ENCODE measurements around the gene DHX57.

DHX57 gene, protein sequence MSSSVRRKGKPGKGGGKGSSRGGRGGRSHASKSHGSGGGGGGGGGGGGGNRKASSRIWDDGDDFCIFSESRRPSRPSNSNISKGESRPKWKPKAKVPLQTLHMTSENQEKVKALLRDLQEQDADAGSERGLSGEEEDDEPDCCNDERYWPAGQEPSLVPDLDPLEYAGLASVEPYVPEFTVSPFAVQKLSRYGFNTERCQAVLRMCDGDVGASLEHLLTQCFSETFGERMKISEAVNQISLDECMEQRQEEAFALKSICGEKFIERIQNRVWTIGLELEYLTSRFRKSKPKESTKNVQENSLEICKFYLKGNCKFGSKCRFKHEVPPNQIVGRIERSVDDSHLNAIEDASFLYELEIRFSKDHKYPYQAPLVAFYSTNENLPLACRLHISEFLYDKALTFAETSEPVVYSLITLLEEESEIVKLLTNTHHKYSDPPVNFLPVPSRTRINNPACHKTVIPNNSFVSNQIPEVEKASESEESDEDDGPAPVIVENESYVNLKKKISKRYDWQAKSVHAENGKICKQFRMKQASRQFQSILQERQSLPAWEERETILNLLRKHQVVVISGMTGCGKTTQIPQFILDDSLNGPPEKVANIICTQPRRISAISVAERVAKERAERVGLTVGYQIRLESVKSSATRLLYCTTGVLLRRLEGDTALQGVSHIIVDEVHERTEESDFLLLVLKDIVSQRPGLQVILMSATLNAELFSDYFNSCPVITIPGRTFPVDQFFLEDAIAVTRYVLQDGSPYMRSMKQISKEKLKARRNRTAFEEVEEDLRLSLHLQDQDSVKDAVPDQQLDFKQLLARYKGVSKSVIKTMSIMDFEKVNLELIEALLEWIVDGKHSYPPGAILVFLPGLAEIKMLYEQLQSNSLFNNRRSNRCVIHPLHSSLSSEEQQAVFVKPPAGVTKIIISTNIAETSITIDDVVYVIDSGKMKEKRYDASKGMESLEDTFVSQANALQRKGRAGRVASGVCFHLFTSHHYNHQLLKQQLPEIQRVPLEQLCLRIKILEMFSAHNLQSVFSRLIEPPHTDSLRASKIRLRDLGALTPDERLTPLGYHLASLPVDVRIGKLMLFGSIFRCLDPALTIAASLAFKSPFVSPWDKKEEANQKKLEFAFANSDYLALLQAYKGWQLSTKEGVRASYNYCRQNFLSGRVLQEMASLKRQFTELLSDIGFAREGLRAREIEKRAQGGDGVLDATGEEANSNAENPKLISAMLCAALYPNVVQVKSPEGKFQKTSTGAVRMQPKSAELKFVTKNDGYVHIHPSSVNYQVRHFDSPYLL (N-terminal part only)

DNA sequence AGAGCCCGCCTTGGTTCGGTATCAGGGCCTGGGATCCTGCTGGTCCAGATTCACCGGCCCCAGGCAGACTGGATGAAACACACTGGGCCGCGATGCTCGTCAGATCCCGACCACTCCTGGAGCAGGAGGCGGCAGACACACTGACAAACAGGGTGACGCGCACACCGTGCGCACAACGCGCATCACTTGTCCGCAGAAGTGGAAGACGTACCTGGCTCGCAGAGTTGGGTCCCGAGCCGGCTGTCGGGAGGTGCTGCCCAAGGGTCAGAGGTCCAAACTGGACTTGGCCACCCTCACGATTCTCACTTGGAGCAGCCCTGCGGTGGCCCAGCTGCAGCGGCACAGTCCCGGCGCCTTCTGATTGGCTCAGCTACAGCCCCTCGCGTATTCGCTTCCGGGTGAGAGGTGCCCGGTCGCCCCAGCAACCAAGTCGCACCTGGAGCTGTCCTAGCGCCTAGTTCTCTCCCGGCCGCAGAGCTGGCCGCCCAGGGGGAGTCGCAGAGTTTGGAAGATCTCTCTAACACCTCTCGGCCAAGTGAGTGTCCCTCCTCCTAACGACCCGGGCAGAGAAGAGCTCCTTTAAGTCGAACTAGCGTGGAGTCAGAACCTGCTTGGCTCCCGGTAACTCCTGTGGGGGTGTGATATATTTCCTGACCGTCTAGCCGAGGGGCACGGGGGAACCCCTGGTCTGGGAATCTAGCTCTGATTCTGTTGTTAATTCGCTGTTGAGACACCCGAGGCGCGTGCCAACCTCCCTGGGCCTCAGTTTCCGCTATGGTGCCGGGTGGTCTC lies at the start of gene DHX57, which contains the start of gene MORN2:
TSS of gene DHX57 (minus strand) at position 359 of the 792 bp plus-strand sequence. CDS start 7,529 bp downstream, outside the sequence.
TSS of gene MORN2 (plus strand) at position 401 of the 792 bp plus-strand sequence.
- peak; percentile 82 for DNase-seq

DNA sequence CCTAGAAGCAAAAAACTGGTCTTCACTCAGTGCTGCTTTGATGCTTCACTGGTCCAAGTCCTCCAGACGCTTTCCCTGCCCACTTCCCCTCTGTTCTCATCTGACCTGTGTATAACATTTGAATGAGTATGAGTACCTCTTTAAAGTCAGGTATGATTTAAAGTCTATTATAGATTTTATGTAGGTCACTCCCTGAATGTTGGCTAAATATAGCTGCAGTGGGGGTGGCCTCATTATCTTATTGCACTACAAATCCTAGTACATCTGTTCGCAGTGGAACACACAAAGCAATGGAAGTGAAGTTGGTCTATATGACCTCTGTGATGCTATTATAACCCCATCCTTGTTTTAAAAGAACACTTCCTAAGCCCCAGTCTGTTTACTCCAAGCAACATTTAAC lies 47.2 kb upstream of the DHX57 start:
- DNase-seq: no peak

DNA sequence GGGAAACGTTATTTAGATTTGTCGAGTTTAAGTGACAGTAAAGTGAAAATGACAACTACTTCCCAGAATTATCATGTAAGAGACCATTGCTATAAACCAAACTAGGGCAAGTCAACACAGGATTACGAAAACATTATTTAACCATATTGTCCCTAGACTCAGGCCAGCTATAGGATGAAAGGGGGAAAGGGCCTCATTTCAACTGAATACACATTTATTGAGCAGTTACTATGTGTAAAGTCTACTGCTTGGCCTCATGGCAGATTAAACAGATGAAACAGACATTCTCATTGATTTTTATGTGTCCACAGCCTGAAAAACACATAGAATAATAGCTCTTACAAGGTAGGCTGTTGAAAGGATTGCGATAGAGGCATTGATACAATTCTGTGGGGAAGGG lies 46.7 kb upstream of the DHX57 start:
- no peak for DNase-seq

DNA sequence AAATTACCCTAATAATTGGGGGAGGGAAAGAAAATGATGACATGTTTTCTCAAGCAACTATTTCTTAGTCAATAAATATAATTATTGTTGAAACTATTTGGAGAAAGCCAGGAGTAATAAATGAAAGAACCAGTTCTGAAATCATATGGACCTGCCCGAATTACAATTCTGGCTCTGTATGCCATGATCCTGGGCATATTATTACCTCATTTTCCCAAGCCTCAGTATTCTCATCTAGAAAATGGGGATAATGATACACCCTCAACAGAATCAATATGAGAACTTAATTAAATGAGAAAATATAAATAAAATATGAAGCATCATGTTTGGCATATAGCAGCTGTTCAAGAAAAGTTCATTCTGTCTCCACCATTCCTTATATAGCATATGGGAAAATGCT lies 36.9 kb upstream of the DHX57 start:
- DNase-seq: no peak

DNA sequence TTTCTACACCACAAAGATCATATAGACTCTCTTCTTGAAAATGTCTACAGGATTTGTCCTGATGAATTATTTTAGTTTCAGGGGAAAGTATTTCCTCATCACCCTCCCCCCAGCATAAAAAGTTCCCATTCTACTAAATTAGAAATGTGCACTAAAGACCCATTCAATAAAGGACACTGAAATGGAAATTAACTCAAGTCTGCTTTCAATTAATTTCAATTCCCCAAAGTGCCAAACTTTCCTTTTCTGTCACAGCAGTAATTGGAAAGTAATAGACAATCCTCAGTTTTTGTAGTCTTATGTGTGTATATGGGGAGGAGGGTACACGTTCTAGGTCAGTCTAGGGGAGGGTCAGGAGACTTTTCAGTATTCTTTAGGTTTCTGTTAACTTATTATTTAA lies 35.5 kb upstream of the DHX57 start:
- no peak for DNase-seq

DNA sequence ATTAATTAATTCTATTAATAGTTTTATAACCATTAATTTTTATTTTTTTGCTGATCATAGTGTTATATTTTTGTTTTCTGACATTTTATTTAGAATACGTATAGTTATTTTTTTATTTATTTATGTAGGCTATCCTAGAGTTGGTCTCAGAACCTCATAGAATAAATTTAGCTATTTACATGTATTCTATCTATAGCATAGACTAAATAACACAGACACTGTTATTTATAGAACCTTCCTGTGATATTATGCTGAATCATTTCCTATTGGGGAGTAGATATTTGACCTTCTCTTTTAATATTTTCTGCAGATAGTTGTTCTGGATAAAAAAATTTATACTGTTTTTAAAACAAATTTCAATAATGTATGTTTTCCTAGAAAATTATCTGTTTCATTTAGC lies 34.1 kb upstream of the DHX57 start:
- no peak for DNase-seq

DNA sequence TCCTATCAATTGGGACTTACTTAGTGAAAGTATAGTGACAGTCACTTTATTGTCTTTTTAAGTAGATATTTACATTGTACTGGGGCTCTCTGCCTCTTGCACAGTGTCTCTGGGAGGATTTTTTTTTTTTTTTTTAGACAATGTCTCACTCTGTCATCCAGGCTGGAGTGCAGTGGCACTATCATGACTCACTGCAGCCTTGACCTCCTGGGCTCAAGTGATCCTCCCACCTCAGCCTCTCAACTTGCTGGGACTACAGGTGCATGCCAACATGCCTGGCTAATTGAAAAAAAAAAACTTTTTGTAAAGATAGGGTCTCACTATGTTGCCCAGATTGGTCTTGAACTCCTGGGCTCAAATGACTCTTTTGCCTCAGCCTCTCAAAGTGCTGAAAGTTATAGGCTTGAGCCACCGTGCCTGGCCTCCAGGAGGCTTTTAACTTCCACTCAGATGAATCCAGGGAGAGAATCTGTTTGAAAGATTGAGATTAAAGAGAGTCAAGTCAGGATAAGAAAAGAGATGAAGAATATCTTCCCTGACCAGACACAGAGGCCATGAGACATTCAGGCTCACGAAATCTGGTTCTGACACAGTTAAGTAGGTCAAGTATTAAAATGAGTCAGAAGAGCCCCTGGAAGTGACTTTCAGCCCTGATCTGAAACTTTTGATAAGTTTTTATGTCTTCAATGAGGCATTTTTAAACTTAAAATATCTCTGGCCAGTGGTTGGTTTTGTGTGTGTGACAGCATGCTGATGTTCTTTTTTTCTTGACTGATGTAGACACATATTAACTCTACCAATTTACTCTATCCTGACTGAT lies 32.2 kb upstream of the DHX57 start:
- DNase-seq: no peak

DNA sequence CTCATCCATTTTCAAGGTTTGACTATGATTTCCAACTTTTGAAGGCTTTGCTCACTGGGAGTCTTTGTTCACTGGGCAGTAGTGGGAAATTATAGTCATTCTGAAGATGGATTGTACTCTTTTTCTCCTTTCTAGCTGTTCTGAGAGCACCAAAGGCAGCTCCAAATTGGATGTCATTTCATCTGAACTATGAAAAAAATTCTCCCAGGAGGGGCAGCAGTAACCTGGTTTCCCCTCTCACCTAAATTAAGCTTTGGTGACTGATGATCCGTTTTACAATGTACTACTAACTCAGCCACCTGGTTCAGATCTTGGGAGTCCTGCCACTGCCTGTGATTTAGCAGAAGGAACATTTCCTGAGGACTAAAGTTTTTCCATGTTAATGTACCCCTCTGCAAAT lies 31.5 kb upstream of the DHX57 start:
- DNase-seq: no peak

DNA sequence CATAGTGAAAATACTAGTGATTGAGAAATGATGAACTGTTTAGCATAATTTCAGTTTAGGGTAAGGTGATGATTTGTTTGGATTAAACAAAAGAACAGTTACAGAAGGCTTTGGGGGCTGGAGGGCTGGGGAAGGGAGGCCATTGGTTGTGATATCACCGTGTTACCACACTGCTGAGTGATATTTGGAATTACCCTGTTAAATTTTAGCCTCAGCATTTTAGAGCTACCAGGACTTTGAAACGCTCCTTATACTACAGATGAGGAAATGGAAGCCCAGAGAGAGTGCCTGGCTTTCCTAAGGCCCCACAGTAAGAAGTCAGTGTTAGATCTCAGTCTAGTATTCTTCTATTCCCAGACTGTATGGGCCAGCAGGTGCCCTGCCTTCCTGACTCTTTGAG lies 29.5 kb upstream of the DHX57 start:
- DNase-seq: no peak

DNA sequence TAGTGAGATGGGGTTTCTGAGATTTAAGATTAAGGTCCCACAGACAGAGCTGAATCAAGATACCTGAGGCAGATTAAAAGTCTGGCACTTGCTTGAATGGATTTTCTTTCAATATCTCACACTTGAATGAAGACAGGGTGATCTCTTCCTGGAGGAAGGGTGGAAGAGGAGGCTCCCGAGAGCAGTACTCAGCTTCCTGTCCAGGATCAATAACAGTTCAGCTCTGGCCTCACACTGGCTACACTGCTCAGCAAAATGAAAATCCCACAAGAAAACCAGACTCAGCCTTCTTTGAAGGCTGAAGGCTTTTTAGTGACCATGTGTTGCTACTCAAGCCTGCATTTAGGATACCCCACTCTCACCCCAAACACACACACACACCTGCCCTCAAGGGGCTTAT lies 25.0 kb upstream of the DHX57 start:
- DNase-seq: no peak

DNA sequence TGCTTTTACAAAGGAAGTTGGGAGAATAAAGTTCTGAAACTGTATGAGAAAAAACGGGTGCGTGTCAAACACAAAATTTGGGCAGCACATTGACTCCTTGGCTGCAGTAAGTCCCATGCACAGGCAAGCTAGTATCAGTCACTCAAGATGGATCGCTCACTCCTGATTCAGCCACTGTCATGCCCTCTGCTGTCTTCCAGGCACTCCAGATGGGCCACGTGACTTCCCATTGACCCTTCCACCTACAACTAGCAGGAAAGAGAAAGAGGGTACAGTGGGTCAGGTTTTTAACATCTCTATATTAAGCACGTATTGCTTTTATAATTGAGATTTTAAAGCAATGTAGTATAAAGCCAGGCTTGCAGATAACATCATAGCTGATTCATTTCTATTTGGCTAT lies 22.5 kb upstream of the DHX57 start:
- DNase-seq: no peak

DNA sequence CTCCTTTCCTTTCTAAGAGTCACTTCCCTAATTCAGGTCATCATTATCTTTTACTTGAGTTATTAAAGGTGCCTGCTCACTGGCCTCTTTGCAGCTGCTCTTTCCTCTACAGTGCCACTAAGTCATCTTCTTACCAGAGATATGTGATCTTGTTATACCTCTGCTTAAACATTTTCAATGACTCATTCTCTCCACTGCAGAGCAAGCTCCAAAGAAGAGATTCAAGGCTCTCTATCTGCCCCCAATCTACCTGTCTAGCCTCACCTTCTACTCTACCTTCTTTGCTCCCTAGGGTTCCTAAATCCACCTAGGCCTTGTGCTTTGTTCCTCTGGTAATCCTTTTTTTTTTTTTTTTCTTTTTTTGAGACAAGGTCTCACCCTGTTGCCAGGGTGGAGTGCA lies 17.1 kb upstream of the DHX57 start:
- DNase-seq: no peak

DNA sequence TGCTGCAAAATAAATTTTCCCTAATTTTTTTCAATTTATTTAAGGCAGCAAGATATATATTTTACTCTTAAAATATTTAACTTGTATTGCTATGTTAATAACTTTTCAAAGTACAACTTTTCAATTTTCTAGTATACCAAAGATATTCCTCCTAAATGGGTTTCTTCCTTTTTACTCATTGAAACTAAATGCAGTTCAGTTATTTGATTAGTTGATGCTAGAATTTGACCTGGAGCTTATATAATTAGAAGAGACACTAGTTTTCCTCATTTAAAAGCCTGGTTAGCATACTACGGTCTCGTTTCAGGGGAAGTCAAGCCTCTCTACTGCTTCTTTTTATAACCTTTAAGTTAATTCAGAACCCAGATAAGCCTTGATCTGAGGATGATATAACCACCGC lies 13.8 kb upstream of the DHX57 start, which contains the start of gene ARHGEF33:
TSS of gene ARHGEF33 (plus strand) at position 301 of the 400 bp plus-strand sequence. CDS start 29,573 bp downstream, outside the sequence.
- no peak for DNase-seq

DNA sequence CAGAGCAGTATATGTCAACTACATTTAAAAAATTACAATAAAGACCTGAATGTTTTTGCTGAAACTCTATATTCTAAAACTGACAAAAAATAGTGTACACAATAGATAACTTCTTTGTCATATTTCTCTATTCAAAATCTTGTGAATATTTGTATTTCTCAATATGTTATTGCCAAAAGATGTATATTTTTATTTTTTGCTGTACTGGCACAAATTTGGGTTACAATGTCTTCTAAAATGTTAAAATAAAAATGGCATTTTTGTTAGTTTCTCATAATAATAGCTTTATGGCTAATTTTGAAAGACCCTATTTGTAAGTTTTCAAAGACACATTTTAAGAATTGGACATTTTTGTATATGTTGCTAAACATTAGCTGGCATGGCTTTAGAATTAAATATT lies 13.3 kb upstream of the DHX57 start:
- DNase-seq: no peak

DNA sequence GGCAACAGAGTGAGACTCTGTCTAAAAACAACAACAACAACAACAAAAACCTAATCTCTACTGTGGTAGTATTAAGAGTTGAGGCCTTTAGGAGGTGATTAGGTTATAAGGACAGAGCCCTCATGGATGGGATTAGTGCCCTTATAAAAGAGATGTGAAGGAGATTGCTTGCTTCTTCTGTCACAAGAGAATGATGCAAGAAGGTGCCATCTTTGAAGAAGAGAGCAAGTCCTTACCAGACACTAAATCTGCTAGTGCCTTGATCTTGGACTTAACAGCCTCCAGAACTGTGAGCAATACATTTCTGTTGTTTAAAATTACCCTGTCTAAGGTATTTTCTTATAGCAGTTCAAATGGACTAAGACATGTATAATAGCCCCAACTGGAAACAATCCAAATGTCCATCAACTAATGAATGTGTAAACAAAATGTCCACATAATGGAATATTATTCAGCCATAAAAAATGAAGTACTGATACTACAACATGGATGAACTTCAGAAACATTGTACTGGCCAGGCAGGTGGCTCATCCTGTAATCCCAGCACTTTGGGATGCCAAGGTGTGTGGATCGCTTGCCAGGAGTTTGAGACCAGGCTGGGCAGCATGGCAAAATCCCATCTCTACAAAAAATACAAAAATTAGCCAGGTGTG lies 12.3 kb upstream of the DHX57 start:
- DNase-seq: no peak

DNA sequence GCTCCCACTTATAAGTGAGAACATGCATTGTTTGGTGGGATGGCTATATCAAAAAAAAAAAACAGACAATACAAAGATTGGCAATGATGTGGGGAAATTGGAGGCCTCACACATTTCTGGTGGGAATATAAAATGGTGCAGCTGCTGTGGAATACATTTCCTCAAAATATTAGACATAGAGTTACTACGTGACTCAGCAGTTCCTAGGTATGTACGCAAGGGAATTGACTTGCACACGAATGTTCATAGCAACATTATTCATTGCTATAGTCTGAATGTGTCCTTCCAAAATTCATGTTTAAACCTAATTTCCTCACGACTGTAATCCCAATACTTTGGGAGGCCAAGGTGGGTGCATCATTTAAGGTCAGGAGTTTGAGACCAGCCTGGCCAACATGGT lies 11.6 kb upstream of the DHX57 start:
- no peak for DNase-seq

DNA sequence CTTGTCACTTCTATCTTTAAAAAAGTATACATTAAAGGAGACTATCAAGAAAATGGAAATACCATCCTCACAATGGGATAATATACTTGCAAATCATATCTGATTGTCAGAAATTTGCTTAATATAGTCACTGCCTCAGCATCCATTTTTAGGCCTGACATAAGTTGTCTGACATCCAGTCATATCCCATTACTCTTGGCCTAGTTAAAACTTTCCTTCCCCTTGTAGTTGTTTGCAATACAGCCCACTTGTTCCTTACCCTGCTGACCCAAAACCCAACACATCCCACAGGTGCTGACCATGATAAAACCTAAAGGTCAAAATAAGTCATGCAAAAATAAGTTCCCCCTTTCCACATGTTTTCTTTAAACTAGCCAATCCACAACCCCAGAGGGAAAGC lies 10.3 kb upstream of the DHX57 start:
- DNase-seq: no peak

DNA sequence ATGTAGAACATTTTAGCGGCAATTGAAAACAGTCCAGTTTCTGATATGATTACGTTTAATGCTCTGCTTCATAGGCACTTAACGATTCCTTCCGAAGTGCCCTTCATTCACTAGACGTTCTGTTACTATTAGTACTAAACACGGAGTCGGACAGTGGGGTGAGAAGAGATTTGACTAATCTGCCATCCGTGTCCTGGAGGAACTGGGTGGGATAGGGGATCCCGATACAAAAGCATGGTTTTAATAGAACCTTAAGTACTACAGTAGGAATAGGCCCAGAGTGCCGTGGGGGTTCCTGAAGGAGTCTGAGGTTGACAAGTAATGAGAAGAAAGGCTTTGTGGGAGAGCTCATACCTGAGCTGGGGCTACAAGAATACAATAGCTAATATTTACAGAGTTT lies 673 bp upstream of the DHX57 start:
- DNase-seq: no peak

DNA sequence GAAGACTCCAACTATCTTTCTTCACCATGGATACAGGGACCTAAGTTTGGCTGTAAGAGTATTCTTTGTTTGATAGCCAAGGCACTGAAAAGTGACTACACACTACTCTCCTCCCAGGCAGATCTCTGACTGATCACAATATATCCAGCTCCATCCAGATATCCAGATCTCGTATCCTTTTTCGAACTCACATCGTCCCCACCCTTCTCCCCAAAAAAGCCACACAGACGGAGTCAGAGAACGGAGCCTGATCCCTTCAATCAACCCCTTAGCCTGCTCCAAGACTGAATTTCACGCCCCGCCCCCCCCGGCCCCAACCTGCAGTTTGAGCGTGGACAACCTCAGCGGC lies 533 bp downstream of the DHX57 start:
- no peak for DNase-seq

DNA sequence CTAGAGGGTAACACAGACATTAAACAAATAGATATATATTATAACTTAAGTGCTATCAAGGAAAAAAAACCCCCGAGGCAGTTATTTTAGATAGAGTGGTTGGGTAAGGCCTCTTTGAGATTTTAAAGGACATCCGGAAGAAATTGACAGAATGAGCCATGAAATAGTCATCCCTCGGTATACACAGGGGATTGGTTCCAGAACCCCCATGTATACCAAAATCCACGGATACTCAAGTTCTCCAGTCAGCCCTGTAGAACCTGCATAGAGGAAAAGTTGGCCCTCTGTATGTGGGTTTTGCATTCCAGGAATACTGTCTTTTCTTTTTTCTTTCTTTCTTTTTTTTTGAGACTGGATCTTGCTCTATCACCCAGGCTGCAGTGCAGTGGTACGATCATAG lies 2.0 kb downstream of the DHX57 start:
- DNase-seq: no peak

DNA sequence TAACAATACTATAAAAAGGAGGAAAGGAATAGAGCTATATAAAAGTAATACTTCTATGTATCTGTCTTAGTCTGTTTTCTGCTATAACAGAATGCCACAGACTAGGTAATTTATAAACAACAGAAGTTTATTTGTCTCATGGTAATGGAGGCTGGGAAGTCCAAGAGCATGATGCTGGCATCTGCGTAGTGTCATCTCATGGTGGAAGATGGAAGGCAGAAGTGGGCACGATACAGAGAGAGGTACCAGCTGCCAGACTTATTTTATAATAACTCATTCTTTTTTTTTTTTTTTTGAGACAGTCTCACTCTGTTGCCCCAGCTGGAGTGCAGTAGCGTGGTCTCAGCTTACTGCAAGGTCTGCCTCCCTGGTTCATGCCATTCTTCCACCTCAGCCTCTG lies 4.3 kb downstream of the DHX57 start:
- DNase-seq: no peak
